ENCODE results near the gene MICAL3. TPM values are rescaled to one million over a fixed set of nuclear protein-coding genes. Genes with fewer than 3 reads are reported as not detected.
A peak's percentile ranks its signal among the peaks of the same experiment; 100 is the strongest.

Gene MICAL3
- total RNA-seq, 4 donors from 2014 or later: 24.3 to 29.7 (median 28.2) TPM

GRCh38 chr22:17783773-17784480, 240.4 kb downstream of the MICAL3 start:
- intact Hi-C loops (cut with DNase I; ENCODE audit: low total_unique reads): no loop called here
- TF ChIP-seq CTCF (IDR thresholded peaks at IDR 0.05) (no peak), POLR2A (IDR thresholded peaks at IDR 0.05) (no peak)
- WGBS, 2 donors: 58 to 73% methylated on average over 18 of the region's 18 CpGs
- no peak for DNase-seq (ENCODE audit: low spot score in 2 of 2)
- H3K4me3 ChIP-seq (ENCODE audit: low read depth, poor library complexity, severe bottlenecking): no peak overlapping the region

- intact Hi-C loops (cut with DNase I; ENCODE audit: low total_unique reads): no loop called here
- WGBS, 2 donors: 41 to 48% methylated on average over 9 of the region's 9 CpGs
- no peak for DNase-seq (ENCODE audit: low spot score in 2 of 2)
- H3K4me3 ChIP-seq (ENCODE audit: low read depth, poor library complexity, severe bottlenecking): no peak overlapping the region
- no peak for TF ChIP-seq POLR2A (IDR thresholded peaks at IDR 0.05)
- no peak for TF ChIP-seq CTCF (IDR thresholded peaks at IDR 0.05)
Measured at GRCh38 chr22:17783312-17783711, 241.0 kb downstream of the MICAL3 start.

GRCh38 chr22:17782621-17783020, 241.7 kb downstream of the MICAL3 start:
- TF ChIP-seq CTCF (IDR thresholded peaks at IDR 0.05) (no peak), POLR2A (IDR thresholded peaks at IDR 0.05) (no peak)
- H3K4me3 ChIP-seq (ENCODE audit: low read depth, poor library complexity, severe bottlenecking): no peak overlapping the region
- DNase-seq (ENCODE audit: low spot score in 2 of 2): no peak
- 65 to 80% methylated on average over 13 of the region's 13 CpGs for WGBS, 2 donors
- intact Hi-C loops (cut with DNase I; ENCODE audit: low total_unique reads): no loop called here

- TF ChIP-seq POLR2A (IDR thresholded peaks at IDR 0.05) (no peak), CTCF (IDR thresholded peaks at IDR 0.05) (no peak)
- DNase-seq (ENCODE audit: low spot score in 2 of 2): no peak
- 69 to 74% methylated on average over 13 of the region's 13 CpGs for WGBS, 2 donors
- H3K4me3 ChIP-seq (ENCODE audit: low read depth, poor library complexity, severe bottlenecking): no peak overlapping the region
- intact Hi-C loops (cut with DNase I; ENCODE audit: low total_unique reads): no loop called here
Measured at GRCh38 chr22:17782158-17782557, 242.2 kb downstream of the MICAL3 start.

- H3K4me3 ChIP-seq (ENCODE audit: low read depth, poor library complexity, severe bottlenecking): no peak overlapping the region
- 26 to 28% methylated on average over 11 to 12 of the region's 12 CpGs for WGBS, 2 donors
- no peak for TF ChIP-seq POLR2A (IDR thresholded peaks at IDR 0.05)
- TF ChIP-seq CTCF (IDR thresholded peaks at IDR 0.05): no peak
- intact Hi-C loops (cut with DNase I; ENCODE audit: low total_unique reads): no loop called here
- peak in 1 of 2 donors; percentile 46 for DNase-seq (ENCODE audit: low spot score in 2 of 2)
Measured at GRCh38 chr22:17781319-17782031, 242.9 kb downstream of the MICAL3 start.
